ENCODE measurements around the gene PLPPR1. TPM values are rescaled to one million over a fixed set of nuclear protein-coding genes. Genes with fewer than 3 reads are reported as not detected.

PLPPR1 gene
- total and polyA plus RNA-seq, 2 of the 13 experiments (the other 11 are each of a cell fraction or from before 2014, with no cell fraction given), result 16.0 to 84.7 TPM

GRCh38 chr9:101172616-101173015 lies 144.1 kb downstream of the PLPPR1 start:
- Histone ChIP-seq H3K9ac (ENCODE audit: insufficient read depth, low read depth, low read length) (no peak overlapping the region), H3K27ac (ENCODE audit: extremely low read length, insufficient read depth, low read length) (no peak overlapping the region), H3K4me2 (ENCODE audit: low read depth, low read length) (no peak overlapping the region), H3K9me3 (ENCODE audit: low read length) (peaks cover 17% of the 10 kb centered on the region; the same call in 1 of the 2 replicates), H2AFZ (ENCODE audit: low read length) (no peak overlapping the region), H3K36me3 (replicated peaks in 1 of 2; ENCODE audit: control insufficient read depth in 1 of 2, insufficient read depth in 2 of 2, low read length in 2 of 2) (no peaks in the 10 kb centered on the region), H3K27me3 (ENCODE audit: control insufficient read depth in 1 of 2, insufficient read depth in 2 of 2, low read length in 2 of 2) (no peaks in the 10 kb centered on the region), H3K79me2 (ENCODE audit: insufficient read depth, low read length) (no peaks in the 10 kb centered on the region), H4K20me1 (ENCODE audit: insufficient read depth, low read length) (no peaks in the 10 kb centered on the region), H3K4me1 (ENCODE audit: insufficient read depth, low read length) (peaks cover 28% of the 10 kb centered on the region), H3K4me3 (replicated peaks in 1 of 3; ENCODE audit: insufficient read depth in 1 of 3, low read depth in 2 of 3, low read length in 3 of 3) (no peak overlapping the region)
- no peak for FAIRE-seq
- intact Hi-C loops (cut with micrococcal nuclease; ENCODE audit: unreplicated experiment) (no loop called here), in situ Hi-C loops (cut with HindIII; ENCODE audit: extremely low pct_ligation_motif_present, low pct_unique_long_range_greater_than_20kb) (no loop called here)
- ChIA-PET POLR2A (no interaction called here), CTCF (ENCODE audit: low intra/inter-chr PET ratio, low total read pairs) (no interaction called here)
- DNase-seq (ENCODE audit: low spot score), result no peak
- no peak for ATAC-seq
- BruUV-seq (replicated peaks), result no TSS peak
- WGBS (ENCODE audit: low lambda C conversion rate), result 100% methylated on average over 1 of the region's 1 CpG
- TF ChIP-seq PLRG1 (conservative IDR thresholded peaks at IDR 0.05) (no peak), ZNF407 (CRISPR knock-in tag; IDR thresholded peaks at IDR 0.05; ENCODE audit: not compliant biosample characterization) (no peak), ATF4 (CRISPR knock-in tag; IDR thresholded peaks at IDR 0.05) (no peak), RORA (CRISPR knock-in tag; IDR thresholded peaks at IDR 0.05) (no peak), ZGPAT (CRISPR knock-in tag; IDR thresholded peaks at IDR 0.05) (no peak), PITX1 (CRISPR knock-in tag; IDR thresholded peaks at IDR 0.05) (no peak), AGO1 (IDR thresholded peaks at IDR 0.05; ENCODE audit: low read depth, low read length, poor library complexity, severe bottlenecking) (no peak), HIC2 (CRISPR knock-in tag; IDR thresholded peaks at IDR 0.05; ENCODE audit: low read depth) (no peak), ZNF441 (CRISPR knock-in tag; IDR thresholded peaks at IDR 0.05; ENCODE audit: borderline replicate concordance) (no peak)
